Kidney tubule cell (primary cell): ENCODE measurements around the gene LPAR1.
"Not testable (repeated sequence)": the region's sequence is repeated elsewhere in the genome, so short reads cannot be mapped to it uniquely, and the experiment has no call there.

Source experiments
- DNase-seq: peaks from one replicate; pipeline ENCODE4 v3.0.0-alpha.2; 2018; ENCODE audit warnings: low spot score

The LPAR1 gene

DNA sequence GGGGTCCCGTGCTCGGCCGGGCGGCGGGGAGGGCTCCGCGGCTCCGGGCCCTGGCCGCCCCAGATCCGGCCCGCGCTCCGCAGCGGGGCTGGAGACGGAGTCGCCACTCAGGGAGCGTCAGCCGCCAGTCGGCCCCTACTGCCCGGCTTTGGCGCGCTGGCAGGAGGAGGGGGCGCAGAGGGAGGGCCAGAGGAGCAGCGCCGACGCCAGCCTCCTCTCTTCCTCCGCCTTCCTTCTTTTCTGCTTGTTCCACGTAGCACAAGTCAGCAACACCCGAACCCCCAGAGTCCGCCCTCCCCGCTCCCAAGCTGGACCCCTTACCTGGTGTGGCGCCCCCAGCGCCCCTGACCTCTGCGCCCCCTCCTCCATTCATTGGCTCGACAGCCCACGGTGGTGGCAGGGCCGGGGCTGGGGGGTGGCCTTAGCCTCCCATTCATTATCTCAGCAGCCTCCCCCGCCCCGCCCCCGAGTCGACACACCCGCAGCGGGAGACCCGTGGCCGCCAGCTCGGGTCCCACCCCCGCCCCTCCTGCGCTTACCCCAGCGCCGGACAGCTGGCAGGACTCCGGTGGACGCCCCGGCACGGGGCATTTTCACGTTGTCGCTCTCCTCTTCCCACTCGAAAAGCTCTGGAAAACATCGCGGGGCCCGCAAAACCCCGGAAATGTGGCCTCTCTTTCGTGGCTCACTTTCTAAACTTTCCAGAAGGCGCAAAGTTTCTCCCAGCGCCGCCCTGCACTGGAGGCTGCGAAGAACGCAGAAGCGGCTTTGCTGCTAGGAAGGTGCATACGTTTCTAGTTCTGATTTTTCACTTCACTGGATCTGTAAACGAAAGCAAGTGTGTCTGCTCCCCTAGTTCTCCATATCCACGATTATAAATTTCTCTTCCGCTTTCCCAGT lies at the start of gene LPAR1:
LPAR1 (minus strand) TSS at position 140 of the 900 bp plus-strand sequence. CDS start 66,353 bp downstream, outside the sequence.
- peak; percentile 57 for DNase-seq

GRCh38 chr9:111078391-111079038 lies 40.2 kb upstream of the LPAR1 start:
- peak; percentile 24 for DNase-seq

- no peak for DNase-seq
Observed at GRCh38 chr9:111076519-111076918, 38.2 kb upstream of the LPAR1 start.

GRCh38 chr9:111076042-111076441 lies 37.8 kb upstream of the LPAR1 start:
- DNase-seq = no peak

DNA sequence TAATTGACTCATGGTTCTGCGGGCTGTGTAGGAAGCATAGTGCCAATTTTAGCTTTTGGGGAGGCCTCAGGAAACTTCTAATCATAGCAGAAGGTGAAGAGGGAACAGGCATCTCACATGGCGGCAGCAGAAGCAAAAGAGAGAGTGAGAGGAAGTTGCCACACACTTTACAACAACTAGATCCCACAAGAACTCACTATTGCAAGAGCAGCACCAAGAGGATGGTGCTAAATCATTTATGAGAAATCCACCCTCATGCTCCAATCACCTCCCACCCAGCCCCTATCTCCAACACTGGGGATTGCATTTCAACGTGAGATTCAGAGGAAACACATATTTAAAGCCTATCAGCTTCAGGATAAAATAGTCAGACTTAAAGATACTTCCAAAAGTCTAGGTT lies 36.1 kb upstream of the LPAR1 start:
- no peak for DNase-seq

GRCh38 chr9:111069183-111069582 lies 30.9 kb upstream of the LPAR1 start:
- no peak for DNase-seq

DNA sequence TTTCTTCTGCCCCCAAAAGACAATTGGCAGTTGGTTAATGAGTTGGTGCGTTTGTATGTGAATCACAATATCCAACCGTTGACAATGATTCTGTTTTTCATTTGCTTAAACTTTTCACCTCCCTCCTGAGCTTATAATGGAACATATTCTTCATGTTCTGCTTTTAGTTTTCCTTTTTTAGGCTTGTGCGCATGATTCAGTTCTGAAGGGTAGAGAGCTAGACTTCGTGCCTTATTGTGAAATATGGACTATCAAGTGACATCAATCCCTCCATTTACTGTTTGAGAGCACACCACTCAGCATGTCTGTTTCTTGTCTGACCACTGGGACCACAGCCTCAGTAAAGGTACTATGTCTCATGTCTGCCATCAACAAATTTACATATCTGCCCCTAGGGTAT lies 30.5 kb upstream of the LPAR1 start:
- no peak for DNase-seq

- DNase-seq = no peak
Observed at GRCh38 chr9:111068383-111068730, 30.1 kb upstream of the LPAR1 start.

DNA sequence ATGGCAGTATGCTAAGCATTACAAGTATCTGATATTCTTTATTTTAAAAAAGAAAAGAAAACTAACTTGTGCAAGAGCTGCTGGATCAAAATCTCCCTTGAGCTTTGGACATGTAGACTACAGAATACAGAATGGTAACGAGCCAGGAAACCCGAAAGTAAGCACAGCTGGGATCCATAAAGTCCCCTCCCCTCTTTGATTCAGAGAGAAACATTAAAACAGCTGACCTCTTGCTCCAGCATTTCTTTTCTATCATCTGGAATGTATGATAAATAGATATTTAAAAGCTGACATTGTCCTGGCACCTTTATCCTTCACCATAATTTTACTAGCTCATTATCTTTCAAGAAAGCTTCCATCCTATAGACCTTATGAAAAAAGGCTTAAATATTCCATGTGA lies 28.2 kb upstream of the LPAR1 start:
- no peak for DNase-seq

GRCh38 chr9:111065414-111065813 lies 27.1 kb upstream of the LPAR1 start:
- no peak for DNase-seq

- DNase-seq = no peak
Observed at GRCh38 chr9:111064160-111064837, 26.0 kb upstream of the LPAR1 start.

- DNase-seq = no peak
Observed at GRCh38 chr9:111063332-111063731, 25.1 kb upstream of the LPAR1 start.

- no peak for DNase-seq
Observed at GRCh38 chr9:111058166-111058565, 19.9 kb upstream of the LPAR1 start.

DNA sequence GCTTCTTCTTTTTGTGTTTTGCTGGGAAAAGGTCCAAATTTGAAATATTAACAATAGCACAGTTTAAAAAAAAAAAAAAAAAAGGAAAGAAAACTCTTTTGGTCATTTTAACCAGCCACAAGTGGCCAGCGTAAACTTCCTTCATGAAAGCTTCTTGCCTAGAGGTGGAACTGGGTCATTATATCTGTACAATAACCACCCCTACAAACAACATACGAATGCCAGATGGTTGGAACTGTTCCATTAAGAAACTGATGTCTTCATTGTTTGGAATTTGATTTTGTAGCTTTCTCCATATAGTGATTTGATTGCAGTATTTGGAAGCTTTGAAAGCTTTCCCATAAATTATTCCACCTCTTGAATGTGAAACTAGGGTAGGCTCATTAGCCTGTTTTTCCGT lies 18.3 kb upstream of the LPAR1 start:
- no peak for DNase-seq

DNA sequence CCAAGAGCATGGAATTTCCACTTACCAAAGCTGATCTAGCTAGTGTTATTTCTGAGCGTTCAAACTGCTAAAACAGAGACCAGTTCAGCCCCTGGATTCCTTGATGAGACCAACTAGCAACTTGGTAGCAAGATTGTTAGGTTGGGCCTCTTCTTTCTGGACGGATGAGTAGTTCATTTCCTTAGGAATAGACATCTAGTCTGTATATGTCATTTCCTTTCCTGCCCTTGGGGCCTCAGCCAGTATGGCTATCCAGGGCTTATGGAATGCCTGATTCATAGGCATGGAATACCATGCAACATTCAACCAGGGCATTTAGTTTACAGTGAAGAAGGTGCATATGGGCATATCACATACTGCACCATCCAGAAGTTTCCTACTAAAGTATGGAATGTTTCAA lies 14.5 kb upstream of the LPAR1 start:
- peak; percentile 61 for DNase-seq

DNA sequence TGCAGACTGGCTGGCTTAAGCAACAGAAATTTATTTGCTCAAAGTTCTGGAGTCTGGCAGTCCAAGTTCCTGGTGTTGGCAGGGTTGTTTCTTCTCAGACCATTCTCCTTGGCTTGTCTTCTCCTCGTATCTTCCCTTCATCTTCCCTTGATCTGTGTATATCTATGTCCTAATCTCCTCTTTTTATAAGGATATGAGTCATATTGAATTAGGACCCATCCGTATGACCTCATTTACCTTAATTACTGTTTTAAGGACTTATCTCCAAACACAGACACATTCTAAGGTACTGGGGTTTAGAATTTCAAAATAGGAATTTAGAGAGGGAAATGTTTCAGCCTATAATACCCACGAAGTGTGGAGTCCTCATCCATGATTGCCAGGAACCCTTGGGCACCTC lies 13.1 kb upstream of the LPAR1 start:
- DNase-seq = no peak

GRCh38 chr9:111050819-111051218 lies 12.5 kb upstream of the LPAR1 start:
- DNase-seq = peak; percentile 5

GRCh38 chr9:111047287-111047686 lies 9.0 kb upstream of the LPAR1 start:
- not testable (repeated sequence) for DNase-seq

DNA sequence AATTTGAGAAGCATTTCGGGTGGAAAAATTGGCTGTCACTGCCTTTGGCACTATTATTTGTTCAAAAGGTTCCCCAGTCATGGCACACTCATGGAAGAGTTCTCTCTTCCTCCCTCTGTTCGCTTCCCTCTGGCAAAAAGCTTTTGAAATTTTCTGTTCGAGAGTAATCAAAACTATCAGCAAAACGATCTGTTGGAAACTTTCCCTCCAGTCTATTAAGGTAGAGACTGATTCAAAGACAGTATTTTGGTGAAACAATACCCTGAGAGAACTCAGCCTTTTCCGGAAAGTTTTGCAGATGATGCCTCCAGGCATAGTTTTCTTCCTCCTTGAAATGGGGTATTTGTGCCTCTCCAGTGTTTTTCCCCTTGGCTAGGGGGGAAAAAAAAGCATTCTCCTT lies 3.6 kb upstream of the LPAR1 start:
- DNase-seq = no peak

- DNase-seq = no peak
Observed at GRCh38 chr9:111040494-111040893, 2.2 kb upstream of the LPAR1 start.

- DNase-seq = peak; percentile 81
Observed at GRCh38 chr9:111039231-111039906, 1.1 kb upstream of the LPAR1 start.

- peak; percentile 50 for DNase-seq
Observed at GRCh38 chr9:111037708-111038330, 451 bp downstream of the LPAR1 start.
